IMR-90 (cell line): Measurements from ENCODE around the gene TSKS. TPM values are rescaled to one million over a fixed set of nuclear protein-coding genes. Genes with fewer than 3 reads are reported as not detected.

Experiments
- ATAC-seq: fragments of 200-7000 bp; cut with Tn5 transposase; 2 replicates; pipeline ENCODE4 v1.9.1; 2020; ENCODE audit warnings: low read depth, mild to moderate bottlenecking, moderate library complexity
- BruUV-seq: library from RNA; stranded (reverse); fragments of 400-500 nt; replicated peaks from 2 replicates; lab custom pipeline; 2021; lab: Mats Ljungman, UMichigan
- CTCF ChIA-PET: fragments of 300-600 bp; formaldehyde crosslinking; extraction: SDS; loops from one replicate; lab custom pipeline; 2021; ENCODE audit warnings: antibody characterized with exemption; lab: Yijun Ruan, JAX
- POLR2A ChIA-PET: fragments of 300-600 bp; sonication (Branson Sonifier 250); formaldehyde crosslinking; loops from one replicate; lab custom pipeline; 2022; ENCODE audit warnings: antibody characterized with exemption; ENCODE audit not compliant: unreplicated experiment; lab: Charles Lee
- DNase-seq: peaks from one replicate; pipeline ENCODE4 v3.0.0; 2013
- H2AFZ ChIP-seq: replicated peaks from 2 replicates; pipeline ENCODE3; 2013; ENCODE audit warnings: low read length, mild to moderate bottlenecking; ENCODE audit not compliant: poor library complexity
- H2AK5ac ChIP-seq: 2 replicates; pipeline ENCODE4 v1.6.1; 2013; ENCODE audit warnings: low read depth, low read length, inconsistent platforms
- H2AK9ac ChIP-seq: replicated peaks from 2 replicates; pipeline ENCODE3; 2013; ENCODE audit warnings: mild to moderate bottlenecking, low read depth, low read length, moderate library complexity; ENCODE audit not compliant: poor library complexity
- H2BK120ac ChIP-seq: 2 replicates; pipeline ENCODE4 v1.6.1; 2013; ENCODE audit warnings: low read depth, low read length, inconsistent platforms
- H2BK15ac ChIP-seq: 3 replicates; pipeline ENCODE4 v1.6.1; 2013; ENCODE audit warnings: low read depth, low read length, inconsistent platforms
- H2BK20ac ChIP-seq: 2 replicates; pipeline ENCODE4 v1.6.1; 2013; ENCODE audit warnings: low read depth, mild to moderate bottlenecking, inconsistent platforms, low read length, moderate library complexity
- H2BK5ac ChIP-seq: 2 replicates; pipeline ENCODE4 v1.6.1; 2013; ENCODE audit warnings: mild to moderate bottlenecking, low read depth, low read length, inconsistent platforms; ENCODE audit not compliant: poor library complexity, severe bottlenecking
- H3K14ac ChIP-seq: replicated peaks from 2 replicates; pipeline ENCODE4 v1.6.1; 2013; ENCODE audit warnings: low read depth, low read length, inconsistent platforms
- H3K18ac ChIP-seq: 2 replicates; pipeline ENCODE4 v1.6.1; 2013; ENCODE audit warnings: low read depth, low read length, control low read depth
- H3K23ac ChIP-seq: 2 replicates; pipeline ENCODE4 v1.6.1; 2013; ENCODE audit warnings: low read depth, low read length, inconsistent platforms
- H3K27ac ChIP-seq: 2 replicates; pipeline ENCODE4 v1.5.1; 2013; ENCODE audit warnings: mild to moderate bottlenecking, control low read depth, low read length; ENCODE audit not compliant: insufficient read depth
- H3K27me3 ChIP-seq: 2 replicates; pipeline ENCODE4 v1.6.1; 2013; ENCODE audit warnings: low read length; ENCODE audit not compliant: control insufficient read depth, insufficient read depth
- H3K36me3 ChIP-seq: 2 replicates; pipeline ENCODE4 v1.6.1; 2013; ENCODE audit warnings: low read length, mixed read lengths; ENCODE audit not compliant: control insufficient read depth, insufficient read depth
- H3K4ac ChIP-seq: 2 replicates; pipeline ENCODE4 v1.6.1; 2013; ENCODE audit warnings: low read depth, low read length, inconsistent platforms
- H3K4me1 ChIP-seq: 2 replicates; pipeline ENCODE4 v1.6.1; 2013; ENCODE audit warnings: low read length, mixed read lengths; ENCODE audit not compliant: control insufficient read depth, insufficient read depth
- H3K4me2 ChIP-seq: 2 replicates; pipeline ENCODE4 v1.6.1; 2013; ENCODE audit warnings: low read depth, mild to moderate bottlenecking, control low read depth, low read length, moderate library complexity
- H3K4me3 ChIP-seq: 2 replicates; pipeline ENCODE4 v1.5.1; 2013; ENCODE audit warnings: low read depth, mild to moderate bottlenecking, control low read depth, low read length, moderate library complexity; ENCODE audit not compliant: insufficient read depth
- H3K56ac ChIP-seq: 2 replicates; pipeline ENCODE4 v1.6.1; 2013; ENCODE audit warnings: low read length, inconsistent platforms; ENCODE audit not compliant: insufficient read depth; ENCODE audit errors: extremely low read depth
- H3K79me1 ChIP-seq, 2 experiments: 2 replicates each; pipeline ENCODE4 v1.6.1; 2013; ENCODE audit warnings: low read length in 2 of 2, inconsistent platforms in 1 of 2, low read depth in 1 of 2
- H3K9ac ChIP-seq: 2 replicates; pipeline ENCODE4 v1.6.1; 2013; ENCODE audit warnings: low read depth, low read length, control low read depth
- H3K9me1 ChIP-seq: 2 replicates; pipeline ENCODE4 v1.6.1; 2013; ENCODE audit warnings: low read length, inconsistent platforms; ENCODE audit not compliant: insufficient read depth
- H3K9me3 ChIP-seq: 2 replicates; pipeline ENCODE4 v1.6.1; 2013; ENCODE audit warnings: low read length; ENCODE audit not compliant: control insufficient read depth, insufficient read depth
- H4K20me1 ChIP-seq: 2 replicates; pipeline ENCODE4 v1.6.1; 2013; ENCODE audit warnings: low read length, inconsistent platforms; ENCODE audit not compliant: insufficient read depth
- H4K5ac ChIP-seq: 2 replicates; pipeline ENCODE4 v1.6.1; 2013; ENCODE audit warnings: mild to moderate bottlenecking, low read depth, low read length, control low read depth
- H4K8ac ChIP-seq, 2 experiments: 2 replicates each; pipeline ENCODE4 v1.6.1; 2013; ENCODE audit warnings: low read depth in 2 of 2, low read length in 2 of 2, control low read depth in 1 of 2, inconsistent platforms in 1 of 2
- H4K91ac ChIP-seq: 2 replicates; pipeline ENCODE4 v1.6.1; 2013; ENCODE audit warnings: low read depth, low read length, inconsistent platforms; ENCODE audit not compliant: insufficient read depth
- BHLHE40 ChIP-seq: fragments of 150-350 bp; IDR thresholded peaks from 2 replicates; pipeline ENCODE4 v1.6.1; 2016; ENCODE audit warnings: mild to moderate bottlenecking, low read depth, low read length
- USF2 ChIP-seq: fragments of 150-350 bp; IDR thresholded peaks from 2 replicates; pipeline ENCODE4 v1.6.1; 2017; ENCODE audit warnings: mild to moderate bottlenecking, antibody characterized with exemption, low read length, low read depth
- WGBS, 2 experiments: methylation state at CpG; one replicate each; pipeline versions ENCODE4 v1.1.5 to v1.1.7; 2013; ENCODE audit warnings: missing lambda C conversion rate in 2 of 2; ENCODE audit not compliant: insufficient read length in 1 of 2; ENCODE audit errors: extremely low coverage in 2 of 2; 5-methylcytosine and 5-hydroxymethylcytosine counted together
- dilution Hi-C: fragments of 300-500 bp; cut with HindIII; formaldehyde crosslinking; loops from one replicate; pipeline ENCODE4 v1.14.3; 2018; ENCODE audit warnings: low sequenced_read_pairs; ENCODE audit not compliant: unreplicated experiment
- in situ Hi-C: fragments of 300-500 bp; cut with MboI; formaldehyde crosslinking; loops from 3 replicates; pipeline ENCODE4 v1.14.3; 2019; ENCODE audit warnings: low sequenced_read_pairs, inconsistent platforms, mixed read lengths
- intact Hi-C: fragments of 100-400 bp; cut with micrococcal nuclease; formaldehyde crosslinking; loops from 2 replicates; pipeline ENCODE4 v1.10.0; 2022
- polyA plus RNA-seq, 3 experiments: library from polyadenylated mRNA; depleted of rRNA; stranded (reverse); fragments of >200 nt; gene quantifications; 2 replicates each; pipeline ENCODE4 v1.2.3, GENCODE V29; 2012; ENCODE audit warnings: low replicate concordance in 1 of 3
- total RNA-seq: library from RNA; depleted of rRNA; stranded (reverse); fragments of >200 nt; gene quantifications from 2 replicates; pipeline ENCODE4 v1.2.3, GENCODE V29; 2012

TSKS gene
- total and polyA plus RNA-seq, 2 of the 4 experiments (the other 2 are of a cell fraction): not detected

- intact Hi-C loops: loop anchor here (10.0 kb wide), 1 partner anchor 96 kb away; the partner anchor contains the start of genes FUZ and MED25
- Histone ChIP-seq H2BK120ac (no peak overlapping the region), H3K9ac (no peak overlapping the region), H3K36me3 (peaks cover 1% of the 10 kb centered on the region; the same call in 1 of the 2 replicates), H3K18ac (no peak overlapping the region), H3K27me3 (no peaks in the 10 kb centered on the region), H2BK5ac (no peak overlapping the region), H2AFZ (no peak overlapping the region), H3K4ac (no peak overlapping the region), H2AK5ac (no peak overlapping the region), H4K20me1 (no peaks in the 10 kb centered on the region), H3K14ac (no peak overlapping the region), H3K4me1 (no peaks in the 10 kb centered on the region), H3K4me2 (no peak overlapping the region), H3K27ac (no peak overlapping the region), H4K5ac (no peak overlapping the region), H3K56ac (no peak overlapping the region), H2BK15ac (no peak overlapping the region), H3K79me1 (no peaks in the 10 kb centered on the region), H4K8ac (no peak overlapping the region), H2BK20ac (no peak overlapping the region), H4K91ac (no peak overlapping the region), H3K9me1 (no peaks in the 10 kb centered on the region), H2AK9ac (no peak overlapping the region), H3K23ac (no peak overlapping the region), H3K4me3 (no peak overlapping the region), H3K9me3 (no peaks in the 10 kb centered on the region)
- ATAC-seq (peak; percentile 28), DNase-seq (peak; percentile 35)
- ChIA-PET CTCF (no interaction called here), POLR2A (no interaction called here)
- 80% methylated on average over 2 of the region's 8 CpGs; no CpG with 5 or more reads in 1 of the 2 experiments for WGBS, 2 experiments
- no TSS peak for BruUV-seq
- in situ Hi-C loops: no loop called here
- no peak for TF ChIP-seq BHLHE40
- no peak for TF ChIP-seq USF2
- dilution Hi-C loops: no loop called here
Measured at GRCh38 chr19:49718511-49718910, 44.6 kb downstream of the TSKS start.
